Measurements from ENCODE around the gene SUZ12.
"Not testable (repeated sequence)": the region's sequence is repeated elsewhere in the genome, so short reads cannot be mapped to it uniquely, and the experiment has no call there.

The SUZ12 gene

DNA sequence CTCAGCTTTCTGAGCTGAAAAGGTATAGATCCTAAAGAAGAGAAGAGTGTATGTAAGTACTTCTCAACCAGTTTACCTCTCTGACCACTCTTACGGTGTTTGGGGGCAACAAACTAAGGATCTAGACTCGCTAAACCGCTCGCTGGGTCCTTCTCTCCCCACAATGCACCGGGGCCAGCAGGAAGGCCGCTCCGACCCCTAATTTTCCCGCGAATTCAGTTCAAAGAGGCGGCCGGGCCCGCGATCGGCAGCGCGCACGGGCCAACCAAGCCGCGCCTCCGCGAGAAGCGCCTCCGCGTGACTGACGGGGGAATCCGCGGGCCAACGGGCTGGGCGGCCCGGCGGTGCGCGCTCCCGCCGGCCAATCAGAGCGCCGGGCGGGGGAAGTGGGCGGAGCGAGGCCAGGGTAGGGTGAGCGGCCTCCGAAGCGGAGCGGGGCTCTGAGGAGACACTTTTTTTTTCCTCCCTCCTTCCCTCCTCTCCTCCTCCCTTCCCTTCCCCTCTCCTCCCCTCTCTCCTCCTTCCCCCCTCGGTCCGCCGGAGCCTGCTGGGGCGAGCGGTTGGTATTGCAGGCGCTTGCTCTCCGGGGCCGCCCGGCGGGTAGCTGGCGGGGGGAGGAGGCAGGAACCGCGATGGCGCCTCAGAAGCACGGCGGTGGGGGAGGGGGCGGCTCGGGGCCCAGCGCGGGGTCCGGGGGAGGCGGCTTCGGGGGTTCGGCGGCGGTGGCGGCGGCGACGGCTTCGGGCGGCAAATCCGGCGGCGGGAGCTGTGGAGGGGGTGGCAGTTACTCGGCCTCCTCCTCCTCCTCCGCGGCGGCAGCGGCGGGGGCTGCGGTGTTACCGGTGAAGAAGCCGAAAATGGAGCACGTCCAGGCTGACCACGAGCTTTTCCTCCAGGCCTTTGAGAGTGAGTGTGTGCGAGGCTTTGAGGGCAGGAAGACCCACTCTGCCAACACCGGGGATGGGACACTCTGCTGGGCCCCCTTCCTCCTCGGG lies at the start of gene SUZ12:
Gene SUZ12 (plus strand): TSS at position 393 of the 995 bp plus-strand sequence. CDS start 240 bp downstream, at position 633.
- peak; percentile 27 to 54 for DNase-seq

DNA sequence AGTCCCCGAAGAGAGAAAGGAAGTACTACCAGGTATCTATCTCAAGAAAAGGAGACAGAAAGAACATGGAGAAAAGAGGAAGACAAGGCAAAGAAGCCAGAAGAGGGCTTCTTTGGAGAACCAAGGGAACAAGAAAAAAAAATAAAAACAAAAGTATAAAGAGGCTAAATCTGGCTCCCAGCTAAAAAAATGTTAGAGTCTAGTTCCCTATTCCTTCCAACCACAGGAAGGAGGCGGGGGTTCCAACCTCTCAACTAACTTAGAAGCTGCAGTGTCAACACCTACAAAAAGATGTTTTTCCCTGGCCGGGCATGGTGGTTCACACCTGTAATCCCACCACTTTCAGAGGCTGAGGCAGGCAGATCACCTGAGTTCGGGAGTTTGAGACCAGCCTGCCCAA lies 48.7 kb upstream of the SUZ12 start:
- DNase-seq: peak; percentile 21 to 41

DNA sequence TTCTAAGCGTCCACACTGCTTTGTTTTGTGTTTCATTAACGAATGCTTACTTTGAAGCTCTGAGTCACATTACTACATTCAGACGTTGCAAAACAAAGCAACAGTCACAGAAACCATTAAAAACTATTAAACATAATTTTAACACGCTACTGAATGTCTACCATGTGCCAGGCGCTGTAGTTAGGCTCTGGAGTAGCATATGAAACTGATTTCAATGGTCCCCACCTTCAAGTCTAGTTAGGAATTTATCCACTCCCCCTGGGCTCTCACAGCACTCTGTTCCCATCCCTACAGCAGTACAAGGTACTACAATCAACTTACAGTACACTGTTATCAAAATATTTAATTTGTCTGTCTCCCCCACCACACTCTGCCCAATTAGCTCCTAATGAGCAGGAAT lies 35.9 kb upstream of the SUZ12 start:
- no peak for DNase-seq

GRCh38 chr17:31902693-31903092 lies 34.1 kb upstream of the SUZ12 start:
- DNase-seq: no peak

- DNase-seq: no peak
These were observed 33.4 kb upstream of the SUZ12 start for GRCh38 chr17:31903401-31903800.

GRCh38 chr17:31907342-31907962 lies 29.4 kb upstream of the SUZ12 start:
- DNase-seq: no peak

DNA sequence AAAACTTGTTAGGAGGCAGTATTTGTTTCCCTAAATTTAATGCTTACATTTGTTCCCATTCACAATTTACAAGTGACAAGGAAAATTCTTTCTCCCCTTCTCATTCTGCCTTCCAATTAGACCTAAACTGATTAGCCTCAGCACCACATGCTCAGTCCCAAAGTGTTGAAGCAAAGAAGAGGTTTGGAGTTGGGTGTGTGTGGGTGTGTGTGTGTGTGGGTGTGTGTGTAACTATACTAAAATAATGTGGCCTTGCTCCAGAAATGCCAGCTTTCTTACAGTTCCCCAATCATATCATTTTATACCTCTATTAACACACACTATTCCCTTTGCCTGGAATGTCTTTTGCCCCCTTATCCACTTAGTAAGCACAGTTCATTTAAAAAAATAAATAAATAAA lies 28.4 kb upstream of the SUZ12 start:
- no peak for DNase-seq

GRCh38 chr17:31912705-31913104 lies 24.1 kb upstream of the SUZ12 start:
- peak; percentile 12 to 18 for DNase-seq

DNA sequence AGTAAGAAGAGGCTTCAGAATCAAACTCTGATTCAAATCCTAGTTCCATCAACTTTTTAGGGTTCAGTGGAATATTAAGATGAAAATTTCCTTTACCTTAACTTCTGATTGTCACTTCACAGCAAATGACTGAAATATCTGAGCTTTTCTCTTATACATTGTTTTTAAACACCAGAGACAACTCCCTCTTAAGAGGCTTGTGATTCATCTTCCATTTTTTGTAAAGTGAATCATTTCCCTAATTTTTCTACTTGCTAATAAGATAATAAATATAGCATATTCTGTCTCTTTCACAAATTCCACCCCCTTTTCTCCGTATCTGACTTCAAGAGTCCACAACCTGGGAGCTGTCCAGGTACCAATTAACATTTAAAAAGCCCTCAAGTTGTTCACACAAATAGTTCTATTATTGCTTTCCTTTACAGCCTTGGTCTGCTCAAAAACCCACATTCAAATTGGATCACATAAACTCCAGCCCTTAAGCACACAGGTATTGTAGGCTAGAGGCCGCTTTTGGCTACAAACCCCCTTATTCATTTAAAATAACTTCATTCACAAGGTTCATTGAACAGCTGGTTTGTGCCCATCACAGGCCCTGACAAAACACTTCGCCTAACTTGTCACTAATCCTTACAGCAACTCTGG lies 21.2 kb upstream of the SUZ12 start:
- no peak for DNase-seq

DNA sequence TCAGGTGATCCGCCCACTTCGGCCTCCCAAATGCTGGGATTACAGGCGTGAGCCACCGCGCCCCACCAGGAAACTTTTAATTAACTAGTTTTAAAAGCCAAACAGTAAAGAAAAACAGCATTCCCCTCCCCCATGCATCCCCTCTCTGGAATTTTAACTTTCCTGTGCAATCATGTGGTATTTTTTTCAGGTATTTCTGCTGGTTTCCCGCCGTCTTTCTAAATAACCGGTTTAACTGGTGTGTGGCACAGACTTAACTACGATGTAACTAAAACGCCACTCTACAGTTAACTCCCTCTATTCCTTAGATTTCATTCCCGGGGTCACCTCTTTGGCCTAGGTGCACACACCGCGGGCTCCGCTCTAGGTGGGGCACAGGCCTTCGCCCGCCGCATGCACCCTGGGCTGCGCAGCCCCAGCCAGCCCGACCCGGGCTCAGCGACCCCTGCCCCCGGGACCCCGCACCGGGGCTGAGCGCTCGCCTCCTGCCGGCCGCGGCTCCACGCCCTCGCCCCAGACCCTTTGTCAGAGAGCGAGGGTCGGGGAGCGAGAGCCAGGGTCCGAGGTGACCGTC lies 20.2 kb upstream of the SUZ12 start:
- no peak for DNase-seq

DNA sequence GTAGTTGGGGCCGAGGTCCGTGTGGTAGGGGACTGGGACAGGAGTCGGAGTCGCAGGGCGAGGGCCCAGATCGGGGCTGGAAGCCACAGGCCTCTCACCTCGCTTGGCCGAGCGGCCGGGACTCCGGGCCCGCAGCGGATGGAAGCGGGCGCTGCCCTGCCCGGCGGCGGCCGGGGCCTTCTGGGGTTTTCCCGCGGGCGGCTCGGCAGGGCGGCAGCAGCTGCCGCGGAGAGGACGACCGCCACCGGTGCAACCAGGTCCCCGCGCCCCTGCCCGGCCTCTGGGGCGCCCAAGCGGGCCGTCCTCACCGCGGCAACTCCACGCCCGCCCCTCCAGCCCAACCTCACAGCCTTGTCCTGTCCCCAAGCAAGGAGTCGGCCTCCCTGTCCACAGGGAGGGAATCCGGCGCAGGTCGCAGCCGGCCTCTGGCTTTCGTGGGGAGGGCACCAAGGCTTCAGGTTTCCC lies 19.7 kb upstream of the SUZ12 start:
- no peak for DNase-seq

DNA sequence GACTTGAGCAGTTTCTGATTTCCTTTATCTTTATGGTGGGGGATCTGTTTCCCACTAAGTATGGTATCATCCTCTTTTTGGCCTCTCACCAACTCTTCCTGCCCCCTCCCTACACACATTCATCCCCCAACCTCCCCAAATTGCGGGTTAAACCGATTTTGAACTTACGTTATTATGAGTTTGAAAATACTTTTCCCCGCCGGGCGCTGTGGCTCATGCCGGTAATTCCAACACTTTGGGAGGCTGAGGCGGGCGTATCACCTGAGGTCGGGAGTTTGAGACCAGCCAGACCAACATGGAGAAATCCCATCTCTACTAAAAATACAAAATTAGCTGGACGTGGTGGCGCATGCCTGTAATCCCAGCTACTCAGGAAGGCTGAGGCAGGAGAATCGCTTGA lies 19.1 kb upstream of the SUZ12 start:
- not testable (repeated sequence) for DNase-seq

DNA sequence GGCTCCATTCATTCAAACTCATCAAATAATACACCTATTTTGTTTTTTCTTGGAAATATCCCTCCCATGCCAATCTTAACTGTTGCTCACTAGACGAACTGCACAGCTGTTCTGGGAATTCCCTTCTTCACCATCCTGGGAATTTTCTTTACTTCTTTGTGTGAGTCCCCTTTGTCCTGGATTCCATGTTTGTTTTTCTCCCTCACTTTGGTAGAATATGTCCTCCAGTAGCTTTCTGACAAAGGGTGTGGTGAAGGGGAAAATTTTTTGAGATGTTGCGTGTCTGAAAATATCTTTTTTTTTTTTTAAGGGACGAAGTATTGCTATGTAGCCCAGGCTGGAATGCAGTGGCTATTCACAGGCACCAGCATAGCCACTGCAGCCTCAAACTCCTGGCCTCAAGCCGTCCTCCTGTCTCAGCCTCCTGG lies 18.1 kb upstream of the SUZ12 start:
- no peak for DNase-seq

DNA sequence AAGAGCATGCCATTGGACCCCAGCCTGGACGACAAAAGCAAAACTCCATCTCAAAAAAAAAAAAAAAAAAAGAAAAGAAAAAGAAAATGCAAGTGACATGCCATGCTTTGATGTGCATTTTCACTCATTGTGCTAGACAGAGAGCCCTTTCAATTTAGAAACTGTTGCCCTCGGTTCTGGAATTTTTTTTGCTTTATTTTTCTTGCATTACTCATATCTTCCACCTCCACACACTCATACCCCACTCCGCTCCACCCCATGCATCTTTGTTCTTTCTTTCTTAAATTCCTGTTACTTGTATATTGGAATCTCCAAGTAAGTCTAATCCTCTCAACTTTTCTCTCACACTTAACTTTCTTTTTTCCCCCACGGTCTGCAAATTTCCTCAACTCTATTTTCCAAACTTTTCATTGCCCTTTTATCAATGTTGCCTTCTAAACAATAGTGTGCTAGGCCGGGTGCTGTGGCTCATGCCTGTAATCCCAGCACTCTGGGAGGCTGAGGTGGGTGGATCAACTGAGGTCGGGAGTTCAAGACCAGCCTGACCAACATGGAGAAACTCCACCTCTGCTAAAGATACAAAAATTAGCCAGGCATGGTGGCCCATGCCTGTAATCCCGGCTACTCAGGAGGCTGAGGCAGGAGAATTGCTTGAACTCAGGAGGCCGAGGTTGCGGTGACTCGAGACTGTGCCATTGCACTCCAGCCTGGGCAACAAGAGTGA lies 16.8 kb upstream of the SUZ12 start:
- DNase-seq: no peak

- no peak for DNase-seq
These were observed 10.6 kb upstream of the SUZ12 start for GRCh38 chr17:31926100-31926729.

- DNase-seq: no peak
These were observed 5.1 kb upstream of the SUZ12 start for GRCh38 chr17:31931756-31932155.

GRCh38 chr17:31935512-31935911 lies 1.3 kb upstream of the SUZ12 start:
- DNase-seq: no peak

DNA sequence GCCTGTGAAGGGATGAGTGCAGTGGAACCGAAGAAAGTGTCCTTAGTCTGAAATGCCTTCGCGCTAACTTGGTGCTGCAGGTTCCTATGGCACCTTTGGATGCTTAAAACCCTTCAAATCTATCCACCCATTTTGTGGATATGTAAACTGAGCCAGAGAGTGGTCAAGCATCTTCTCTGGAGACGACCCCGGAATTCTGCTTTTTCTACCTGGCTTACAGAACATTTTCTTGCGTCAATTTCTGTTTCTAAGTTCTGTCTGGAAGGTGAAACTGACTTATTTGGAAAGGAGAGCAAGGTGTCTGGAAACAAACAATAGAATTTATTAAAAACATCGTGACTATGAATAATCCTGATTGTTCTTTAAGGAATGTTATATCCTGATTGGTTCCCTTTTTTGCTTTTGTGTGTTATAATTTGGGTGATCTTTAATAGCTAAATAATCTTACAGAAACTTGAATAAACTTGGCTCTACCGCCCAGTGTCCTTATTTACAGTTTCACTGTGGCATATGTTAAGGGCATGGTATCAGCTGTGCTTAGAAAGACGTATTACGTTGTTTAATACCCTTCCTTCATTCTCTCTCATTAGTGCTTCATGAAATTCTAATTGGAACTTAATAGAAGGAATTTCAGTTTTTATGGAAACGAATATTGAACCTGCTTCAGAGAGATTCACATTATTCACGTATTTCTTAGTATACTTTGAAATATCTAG lies 1.3 kb downstream of the SUZ12 start:
- DNase-seq: not testable (repeated sequence)

DNA sequence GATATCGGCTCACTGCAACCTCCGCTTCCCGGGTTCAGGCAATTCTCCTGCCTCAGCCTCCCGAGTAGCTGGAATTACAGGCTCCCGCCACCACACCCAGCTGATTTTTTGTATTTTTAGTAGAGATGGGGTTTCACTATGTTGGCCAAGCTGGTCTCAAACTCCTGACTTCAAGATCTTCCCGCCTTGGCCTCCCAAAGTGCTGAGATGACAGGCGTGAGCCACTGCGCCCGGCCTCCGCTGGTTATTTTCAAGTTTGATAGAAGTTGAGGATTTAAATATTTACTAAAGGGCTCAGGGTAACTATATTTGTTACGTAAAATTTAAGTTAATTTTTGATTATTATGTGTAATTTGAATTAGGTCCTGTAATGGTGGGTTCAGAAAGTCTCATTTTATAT lies 5.1 kb downstream of the SUZ12 start:
- not testable (repeated sequence) for DNase-seq

GRCh38 chr17:31942396-31942795 lies 5.6 kb downstream of the SUZ12 start:
- not testable (repeated sequence) for DNase-seq

DNA sequence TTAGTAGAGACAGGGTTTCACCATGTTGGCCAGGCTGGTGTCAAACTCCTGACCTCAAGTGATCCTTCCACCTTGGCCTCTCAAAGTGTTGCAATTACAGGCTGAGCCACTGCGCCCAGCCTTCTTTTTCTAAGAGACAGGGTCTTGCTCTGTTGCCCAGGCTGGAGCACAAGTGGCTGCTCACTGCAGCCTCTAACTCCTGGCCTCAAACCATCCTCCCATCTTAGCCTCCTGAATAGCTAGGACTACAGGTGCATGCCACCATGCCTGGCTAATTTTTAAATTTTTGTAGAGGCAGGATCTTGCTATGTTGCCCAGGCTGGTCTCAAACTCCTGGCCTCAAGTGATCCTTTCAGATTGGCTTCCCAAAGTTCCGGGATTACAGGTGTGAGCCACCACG lies 15.1 kb downstream of the SUZ12 start:
- DNase-seq: not testable (repeated sequence)
